K562 (cell line): ENCODE data around the gene GUK1. TPM values are rescaled to one million over a fixed set of nuclear protein-coding genes. Genes with fewer than 3 reads are reported as not detected.
A peak's percentile ranks its signal among the peaks of the same experiment; 100 is the strongest.

Experiments
- ATAC-seq: fragments of 200-7000 bp; cut with Tn5 transposase; 3 replicates; pipeline ENCODE4 v1.9.1; 2020; ENCODE audit warnings: moderate library complexity
- BruUV-seq: library from RNA; stranded (reverse); fragments of 400-500 nt; replicated peaks from 2 replicates; lab custom pipeline; 2021; lab: Mats Ljungman, UMichigan
- CTCF ChIA-PET: fragments of 300-600 bp; formaldehyde crosslinking; extraction: SDS; loops from one replicate; lab custom pipeline; 2021; ENCODE audit warnings: low intra/inter-chr PET ratio; lab: Yijun Ruan, JAX
- POLR2A ChIA-PET: fragments of 300-600, 350-650 bp; sonication (Branson Sonifier 250); formaldehyde crosslinking; extraction: SDS; loops from one replicate; lab custom pipeline; 2021; ENCODE audit warnings: antibody characterized with exemption, inconsistent platforms; lab: Yijun Ruan, JAX
- DNase-seq, 4 experiments: peaks; one replicate each; pipeline versions ENCODE4 v3.0.0 to v3.0.0-alpha.2; 2011 to 2018; ENCODE audit warnings: low spot score in 3 of 4, mixed read lengths in 3 of 4; ENCODE audit errors: extremely low read depth in 1 of 4
- FAIRE-seq: peaks from 2 replicates; lab custom pipeline; 2011; peaks lifted over from hg19 to GRCh38; lab: Jason Lieb, UNC
- H2AFZ ChIP-seq: 2 replicates; pipeline ENCODE4 v1.6.0; 2011; ENCODE audit warnings: low read depth, low read length, control low read depth, inconsistent platforms
- H3K27ac ChIP-seq: fragments of 200-600 bp; 3 replicates; pipeline ENCODE4 v1.8.0; 2011; ENCODE audit warnings: low read depth, mild to moderate bottlenecking, control low read depth, inconsistent platforms, low read length, moderate library complexity, mixed read lengths; ENCODE audit errors: extremely low read depth
- H3K27me3 ChIP-seq, 2 experiments: fragments of 300-600 bp in 1 of 2; 2 replicates in 1 of 2; 3 replicates in 1 of 2; pipeline versions ENCODE4 v1.6.0 to v1.8.0; 2011; ENCODE audit warnings: inconsistent platforms in 2 of 2, low read length in 2 of 2, mild to moderate bottlenecking in 1 of 2, mixed read lengths in 1 of 2, moderate library complexity in 1 of 2; ENCODE audit not compliant: control insufficient read depth in 2 of 2, insufficient read depth in 2 of 2
- H3K36me3 ChIP-seq: fragments of 300-600 bp; 3 replicates; pipeline ENCODE4 v1.8.0; 2011; ENCODE audit warnings: mild to moderate bottlenecking, low read length, inconsistent platforms; ENCODE audit not compliant: control insufficient read depth, insufficient read depth
- H3K4me1 ChIP-seq, 2 experiments: fragments of 200-600 bp in 1 of 2; replicated peaks in 1 of 2; 2 replicates in 1 of 2; 3 replicates in 1 of 2; pipeline versions ENCODE4 v1.5.1 to v1.8.0; 2011; ENCODE audit warnings: inconsistent platforms in 2 of 2, low read length in 2 of 2, mild to moderate bottlenecking in 1 of 2, mixed read lengths in 1 of 2, moderate library complexity in 1 of 2; ENCODE audit not compliant: control insufficient read depth in 2 of 2, insufficient read depth in 2 of 2
- H3K4me2 ChIP-seq: 2 replicates; pipeline ENCODE4 v1.6.1; 2011; ENCODE audit warnings: low read length, control low read depth, inconsistent platforms, mixed read lengths; ENCODE audit not compliant: insufficient read depth
- H3K4me3 ChIP-seq: fragments of 200-600 bp; sonication (generic), shearing (Covaris generic); 2 replicates; pipeline ENCODE4 v1.5.1; 2016; ENCODE audit warnings: control low read depth, inconsistent platforms
- H3K79me2 ChIP-seq: fragments of 200-600 bp; 3 replicates; pipeline ENCODE4 v1.8.0; 2011; ENCODE audit warnings: low read length, inconsistent platforms; ENCODE audit not compliant: control insufficient read depth, insufficient read depth
- H3K9ac ChIP-seq, 2 experiments: 2 replicates each; pipeline versions ENCODE4 v1.6.0 to v1.6.1; 2011; ENCODE audit warnings: low read depth in 2 of 2, low read length in 2 of 2, control low read depth in 1 of 2, inconsistent platforms in 1 of 2, mild to moderate bottlenecking in 1 of 2, mixed read lengths in 1 of 2; ENCODE audit not compliant: insufficient read depth in 1 of 2
- H3K9me1 ChIP-seq: one replicate; pipeline ENCODE4 v1.6.0; 2011; ENCODE audit warnings: inconsistent platforms, mild to moderate bottlenecking, low read length, moderate library complexity; ENCODE audit not compliant: control insufficient read depth, insufficient read depth
- H3K9me3 ChIP-seq: replicated peaks from 2 replicates; pipeline ENCODE4 v1.5.1; 2011; ENCODE audit warnings: low read depth, low read length, inconsistent platforms; ENCODE audit not compliant: control insufficient read depth, insufficient read depth
- H4K20me1 ChIP-seq: replicated peaks from 2 replicates; pipeline ENCODE4 v1.6.1; 2011; ENCODE audit warnings: low read length, inconsistent platforms, mixed read lengths; ENCODE audit not compliant: control insufficient read depth, insufficient read depth
- EP300 ChIP-seq: IDR thresholded peaks from 2 replicates; pipeline ENCODE4 v1.6.1; 2012; ENCODE audit warnings: low read length, improper control_type of control experiment
- SAFB ChIP-seq: fragments of 200-400 bp; formaldehyde crosslinking; IDR thresholded peaks from 2 replicates; pipeline ENCODE4 v1.6.1; 2017; ENCODE audit warnings: low read depth, low read length, borderline replicate concordance
- SOX6 ChIP-seq: fragments of 450-650 bp; IDR thresholded peaks from 2 replicates; pipeline ENCODE4 v1.6.1; 2014; ENCODE audit warnings: mild to moderate bottlenecking
- WGBS: fragments of 100-300 bp; shearing (Covaris generic); methylation state at CpG from one replicate; pipeline ENCODE4 v1.1.6; 2016; ENCODE audit warnings: low coverage, mixed read lengths; ENCODE audit not compliant: insufficient coverage; ENCODE audit errors: missing lambda C conversion rate; 5-methylcytosine and 5-hydroxymethylcytosine counted together
- in situ Hi-C: fragments of 300-500 bp; cut with MboI; formaldehyde crosslinking; loops from 4 replicates; pipeline ENCODE4 v1.15.0; 2018; ENCODE audit warnings: inconsistent platforms, mixed read lengths
- intact Hi-C: fragments of 100-400 bp; cut with micrococcal nuclease; formaldehyde crosslinking; loops from 2 replicates; pipeline ENCODE4 v1.14.2; 2022
- polyA plus RNA-seq, 8 experiments: library from polyadenylated mRNA; depleted of rRNA in 4 of 8; stranded (reverse) in 5 of 8; unstranded in 3 of 8; fragments of >200 nt; fragmentation: Nextera tagmentation in 2 of 8; fragmentation: Illumina TruSeq in 1 of 8; extraction: Ambion mirVana in 2 of 8; extraction: Trizol in 1 of 8; gene quantifications; 2 replicates each; pipeline versions ENCODE4 v1.2.1 to v1.2.3, GENCODE V29; 2011 to 2014; ENCODE audit warnings: inconsistent platforms in 1 of 8, missing spikeins in 1 of 8
- total RNA-seq, 7 experiments: library from RNA; depleted of rRNA in 6 of 7; stranded (reverse); fragments of >200 nt in 6 of 7; fragmentation: Illumina TruSeq in 2 of 7; extraction: Trizol in 2 of 7; gene quantifications; 2 replicates each; pipeline versions ENCODE4 v1.2.1 to v1.2.3, GENCODE V29; 2011 to 2021; ENCODE audit warnings: low replicate concordance in 1 of 7
- TF ChIP-seq, protein P1 (sequence below), 2 experiments: IDR thresholded peaks; 2 replicates each; pipeline ENCODE4 v1.6.1; 2012; ENCODE audit warnings: improper control_type of control experiment in 2 of 2, low read depth in 2 of 2, low read length in 2 of 2, borderline replicate concordance in 1 of 2
- TF ChIP-seq, protein P2 (sequence below): sonication (generic); formaldehyde crosslinking; IDR thresholded peaks from 2 replicates; pipeline ENCODE4 v1.8.1; 2022; ENCODE audit warnings: missing genetic modification reagents

GUK1 gene
- total and polyA plus RNA-seq, 9 of the 15 experiments (the other 6 are each of a cell fraction or from before 2014, with no cell fraction given), result 7.0 to 331 (median 132) TPM

DNA sequence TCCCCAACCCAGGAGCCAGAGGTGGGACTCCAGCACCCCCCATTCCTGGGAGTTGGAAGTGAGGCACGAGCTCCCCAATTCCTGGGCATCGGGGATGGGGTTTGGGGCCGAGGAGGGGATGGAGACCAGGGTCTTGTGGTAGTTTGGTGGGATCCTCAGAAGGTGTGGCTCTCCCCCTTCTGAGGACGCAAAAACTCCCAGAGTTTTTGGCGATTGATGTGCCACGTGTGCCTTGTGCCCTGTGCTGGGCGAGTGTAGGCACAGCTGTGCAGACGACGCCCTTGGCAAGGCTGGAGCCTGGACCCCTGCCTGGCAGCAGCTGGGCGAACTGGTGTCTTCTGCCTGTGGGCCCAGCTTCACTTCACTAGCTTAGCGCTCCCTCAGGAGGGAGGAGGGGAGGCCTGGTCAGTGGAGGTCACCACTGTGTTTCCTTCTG, 2.6 kb downstream of the GUK1 start:
- BruUV-seq, result no TSS peak
- intact Hi-C loops (no loop called here), in situ Hi-C loops (no loop called here)
- peak overlapping the region; percentile 8; the same call in 1 of the 3 replicates for H3K27ac ChIP-seq
- H3K36me3 ChIP-seq, result peaks cover 43% of the 10 kb centered on the region; the same call in 2 of the 3 replicates
- ChIA-PET POLR2A (interaction anchor here (0.7 to 6.0 kb wide), 10 partner anchors 8 to 34 kb away, joined by 3 to 47 read pairs (median 4); partner anchors contain the start of genes IBA57 and MRPL55), CTCF (no interaction called here)
- H3K79me2 ChIP-seq, result peaks cover 76% of the 10 kb centered on the region
- DNase-seq (no peak), ATAC-seq (no peak), FAIRE-seq (no peak)
- H3K9me3 ChIP-seq, result no peaks in the 10 kb centered on the region
- TF ChIP-seq, protein P1, sequence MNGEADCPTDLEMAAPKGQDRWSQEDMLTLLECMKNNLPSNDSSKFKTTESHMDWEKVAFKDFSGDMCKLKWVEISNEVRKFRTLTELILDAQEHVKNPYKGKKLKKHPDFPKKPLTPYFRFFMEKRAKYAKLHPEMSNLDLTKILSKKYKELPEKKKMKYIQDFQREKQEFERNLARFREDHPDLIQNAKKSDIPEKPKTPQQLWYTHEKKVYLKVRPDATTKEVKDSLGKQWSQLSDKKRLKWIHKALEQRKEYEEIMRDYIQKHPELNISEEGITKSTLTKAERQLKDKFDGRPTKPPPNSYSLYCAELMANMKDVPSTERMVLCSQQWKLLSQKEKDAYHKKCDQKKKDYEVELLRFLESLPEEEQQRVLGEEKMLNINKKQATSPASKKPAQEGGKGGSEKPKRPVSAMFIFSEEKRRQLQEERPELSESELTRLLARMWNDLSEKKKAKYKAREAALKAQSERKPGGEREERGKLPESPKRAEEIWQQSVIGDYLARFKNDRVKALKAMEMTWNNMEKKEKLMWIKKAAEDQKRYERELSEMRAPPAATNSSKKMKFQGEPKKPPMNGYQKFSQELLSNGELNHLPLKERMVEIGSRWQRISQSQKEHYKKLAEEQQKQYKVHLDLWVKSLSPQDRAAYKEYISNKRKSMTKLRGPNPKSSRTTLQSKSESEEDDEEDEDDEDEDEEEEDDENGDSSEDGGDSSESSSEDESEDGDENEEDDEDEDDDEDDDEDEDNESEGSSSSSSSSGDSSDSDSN (IDR thresholded peaks at IDR 0.05; ENCODE audit: borderline replicate concordance in 1 of 2, low read depth in 2 of 2, low read length in 2 of 2), result no peak
- TF ChIP-seq SOX6, result no peak
- TF ChIP-seq, protein P2, sequence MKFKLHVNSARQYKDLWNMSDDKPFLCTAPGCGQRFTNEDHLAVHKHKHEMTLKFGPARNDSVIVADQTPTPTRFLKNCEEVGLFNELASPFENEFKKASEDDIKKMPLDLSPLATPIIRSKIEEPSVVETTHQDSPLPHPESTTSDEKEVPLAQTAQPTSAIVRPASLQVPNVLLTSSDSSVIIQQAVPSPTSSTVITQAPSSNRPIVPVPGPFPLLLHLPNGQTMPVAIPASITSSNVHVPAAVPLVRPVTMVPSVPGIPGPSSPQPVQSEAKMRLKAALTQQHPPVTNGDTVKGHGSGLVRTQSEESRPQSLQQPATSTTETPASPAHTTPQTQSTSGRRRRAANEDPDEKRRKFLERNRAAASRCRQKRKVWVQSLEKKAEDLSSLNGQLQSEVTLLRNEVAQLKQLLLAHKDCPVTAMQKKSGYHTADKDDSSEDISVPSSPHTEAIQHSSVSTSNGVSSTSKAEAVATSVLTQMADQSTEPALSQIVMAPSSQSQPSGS (CRISPR knock-in tag), result no peak
- no peak for TF ChIP-seq EP300
- TF ChIP-seq SAFB, result no peak
- H3K4me3 ChIP-seq, result no peak overlapping the region
- no peak overlapping the region for H2AFZ ChIP-seq
- peaks cover 61 to 88% of the 10 kb centered on the region in 2 experiments for H3K4me1 ChIP-seq
- H4K20me1 ChIP-seq, result peaks cover 68% of the 10 kb centered on the region
- WGBS, result 87% methylated on average over 6 of the region's 11 CpGs
- peak overlapping the region; percentile 92; the same call in 1 of the 2 replicates for H3K4me2 ChIP-seq
- H3K9me1 ChIP-seq, result peaks cover 24% of the 10 kb centered on the region
- H3K27me3 ChIP-seq, result no peaks in the 10 kb centered on the region
- peak overlapping the region; percentile 7 to 98; a peak in 3 of 4 replicates for H3K9ac ChIP-seq
